HG02973 (cell line): Measurements from ENCODE around the gene IFNL1.
"Not testable (repeated sequence)": the region's sequence is repeated elsewhere in the genome, so short reads cannot be mapped to it uniquely, and the experiment has no call there.

Source experiments
- ATAC-seq: cut with Tn5 transposase; IDR thresholded peaks from one replicate; pipeline ENCODE4 v1.9.1; 2021; ENCODE audit warnings: moderate library complexity; ENCODE audit not compliant: unreplicated experiment

IFNL1 gene

GRCh38 chr19:39269369-39269768, 26.8 kb upstream of the IFNL1 start:
- ATAC-seq = not testable (repeated sequence)

- ATAC-seq = no peak
Measured at GRCh38 chr19:39270036-39270871, 26.0 kb upstream of the IFNL1 start.

GRCh38 chr19:39273859-39274258, 22.3 kb upstream of the IFNL1 start:
- not testable (repeated sequence) for ATAC-seq

- ATAC-seq = no peak
Measured at GRCh38 chr19:39275578-39275977, 20.6 kb upstream of the IFNL1 start.

- no peak for ATAC-seq
Measured at GRCh38 chr19:39276740-39277139, 19.5 kb upstream of the IFNL1 start.

- no peak for ATAC-seq
Measured at GRCh38 chr19:39277598-39277997, 18.6 kb upstream of the IFNL1 start.

- no peak for ATAC-seq
Measured at GRCh38 chr19:39282021-39282420, 14.2 kb upstream of the IFNL1 start.

GRCh38 chr19:39284032-39284431, 12.2 kb upstream of the IFNL1 start:
- no peak for ATAC-seq

GRCh38 chr19:39293394-39293793, 2.8 kb upstream of the IFNL1 start:
- ATAC-seq = no peak

GRCh38 chr19:39296906-39297305, 699 bp downstream of the IFNL1 start:
- ATAC-seq = no peak

GRCh38 chr19:39297931-39298634, 1.9 kb downstream of the IFNL1 start:
- no peak for ATAC-seq

- no peak for ATAC-seq
Measured at GRCh38 chr19:39299404-39299803, 3.2 kb downstream of the IFNL1 start.

- ATAC-seq = no peak
Measured at GRCh38 chr19:39299832-39300231, 3.6 kb downstream of the IFNL1 start.

- no peak for ATAC-seq
Measured at GRCh38 chr19:39301021-39301420, 4.8 kb downstream of the IFNL1 start.

GRCh38 chr19:39301562-39301961, 5.4 kb downstream of the IFNL1 start:
- ATAC-seq = no peak

GRCh38 chr19:39303373-39304184, 7.4 kb downstream of the IFNL1 start:
- ATAC-seq = no peak

GRCh38 chr19:39304185-39304513, 7.9 kb downstream of the IFNL1 start:
- ATAC-seq = no peak

- no peak for ATAC-seq
Measured at GRCh38 chr19:39304701-39305571, 8.7 kb downstream of the IFNL1 start.

- no peak for ATAC-seq
Measured at GRCh38 chr19:39306075-39306474, 9.9 kb downstream of the IFNL1 start.

- no peak for ATAC-seq
Measured at GRCh38 chr19:39307046-39307821, 11.0 kb downstream of the IFNL1 start.
